ENCODE measurements around the gene UNK.
A peak's percentile ranks its signal among the peaks of the same experiment; 100 is the strongest.

The UNK gene

GRCh38 chr17:75824050-75824552, 39.5 kb downstream of the UNK start:
- DNase-seq: no peak

- no peak for DNase-seq
Observed at GRCh38 chr17:75824666-75825065, 40.1 kb downstream of the UNK start.

DNA sequence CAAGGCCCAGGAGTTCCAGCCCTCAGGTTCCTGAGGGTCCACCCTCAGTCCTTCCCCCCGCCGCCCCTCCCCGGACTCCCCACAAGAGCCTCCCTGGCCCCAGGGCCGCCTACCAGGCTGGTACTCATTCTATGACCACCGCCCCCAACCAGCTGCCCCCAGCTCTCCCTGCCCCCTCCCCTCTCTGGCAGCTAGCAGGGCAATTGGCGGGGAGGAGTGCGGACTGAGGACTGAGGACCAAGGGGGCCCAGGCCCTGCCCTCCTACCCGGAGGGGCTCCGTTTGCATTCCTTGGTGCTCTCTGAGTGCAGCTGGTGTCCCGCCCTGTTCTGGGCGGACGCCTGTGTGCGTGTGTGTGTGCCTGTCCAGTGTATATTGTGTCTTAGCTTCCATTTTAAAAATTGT, 40.5 kb downstream of the UNK start:
- no peak for DNase-seq

- DNase-seq: no peak
Observed at GRCh38 chr17:75825748-75826370, 41.3 kb downstream of the UNK start.

DNA sequence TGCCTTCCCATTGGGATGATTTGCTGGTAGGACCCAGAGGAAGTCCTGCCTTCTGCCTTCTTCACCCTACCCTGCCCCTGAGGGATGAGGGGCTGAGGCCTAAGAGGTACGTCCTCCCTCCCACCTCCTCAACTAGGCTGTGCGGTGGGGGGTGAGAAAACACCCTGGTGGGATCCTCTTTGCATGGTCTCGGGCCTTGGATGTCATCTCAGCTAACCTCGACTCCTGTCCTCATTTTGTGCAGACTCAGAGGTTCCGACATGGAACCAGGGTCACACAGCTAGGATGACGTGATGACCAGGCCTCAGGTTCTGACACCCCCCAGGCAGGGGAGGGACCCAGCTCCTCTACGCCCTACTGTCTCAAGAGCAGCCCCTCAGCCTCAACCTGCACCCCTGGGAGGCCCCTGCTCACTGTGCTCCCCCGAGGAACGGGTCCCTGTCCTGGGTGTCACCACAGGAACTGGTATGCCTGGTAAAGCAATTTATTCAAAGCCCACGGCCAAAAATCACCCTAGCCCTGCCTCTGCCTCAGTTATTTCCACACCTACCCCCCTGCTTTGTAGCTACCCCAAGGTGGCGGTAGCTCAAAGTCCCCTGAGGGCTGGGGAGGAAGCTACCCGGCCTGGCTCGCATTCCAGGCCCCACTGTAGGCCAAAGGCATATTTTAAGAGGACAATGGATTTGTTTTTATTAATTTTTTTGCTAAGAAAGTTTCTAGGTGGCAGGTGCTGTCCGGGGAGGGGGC, 42.1 kb downstream of the UNK start:
- DNase-seq: no peak

DNA sequence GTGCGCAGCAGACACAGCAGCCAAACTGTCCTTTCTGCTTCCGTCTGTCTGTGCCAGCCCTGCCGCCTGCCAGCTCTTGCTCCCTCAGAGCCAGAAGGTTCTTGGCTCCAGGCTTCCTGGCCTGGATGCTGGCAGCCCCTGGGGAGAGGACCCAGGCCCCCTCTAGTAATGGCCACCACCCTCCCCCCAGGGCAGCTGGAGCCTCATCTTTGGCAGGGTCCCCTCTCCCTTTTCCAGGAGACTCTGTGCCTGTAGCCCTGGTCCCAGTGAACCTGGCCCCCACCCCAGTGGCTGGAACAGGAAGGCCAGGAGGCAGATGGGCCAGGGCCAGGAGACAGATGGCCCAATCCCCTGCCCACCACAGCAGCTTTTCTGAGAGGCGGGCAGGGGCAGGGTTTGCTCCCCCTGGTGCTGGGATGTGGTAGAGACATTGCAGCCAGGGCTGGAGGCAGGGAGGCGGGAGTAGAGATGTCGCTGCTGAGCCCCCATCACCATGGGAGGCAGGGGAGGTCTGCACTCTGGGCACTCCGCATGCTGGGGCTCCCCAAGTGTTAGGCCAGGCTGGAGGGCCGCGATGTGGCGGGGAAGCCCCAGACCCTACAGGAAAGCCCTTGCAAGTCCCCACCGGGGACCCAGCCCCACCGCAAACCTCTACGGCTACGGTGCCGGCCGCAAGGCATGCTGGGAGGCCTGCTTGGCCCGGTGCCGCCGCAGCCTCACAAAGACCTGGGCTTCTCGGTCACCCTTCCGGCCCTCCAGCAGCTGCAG, 42.9 kb downstream of the UNK start:
- peak; percentile 80 for DNase-seq

DNA sequence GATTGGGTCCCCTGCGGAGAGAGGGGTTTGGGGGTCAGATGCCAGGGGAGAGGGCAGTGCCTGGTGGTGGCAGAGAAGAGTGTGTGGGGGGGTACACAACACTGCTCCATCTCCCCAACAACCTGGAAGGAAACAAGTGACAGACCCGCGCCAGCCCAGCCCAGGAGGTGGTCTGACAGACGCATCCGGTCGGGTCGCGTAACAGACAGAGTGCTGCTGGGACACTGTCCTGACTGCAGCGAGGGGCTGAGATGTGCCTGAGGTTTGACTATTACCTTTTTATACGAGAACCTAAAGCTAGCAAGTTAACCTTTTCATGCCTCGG, 43.4 kb downstream of the UNK start:
- no peak for DNase-seq

- no peak for DNase-seq
Observed at GRCh38 chr17:75828741-75829140, 44.1 kb downstream of the UNK start.

- DNase-seq: no peak
Observed at GRCh38 chr17:75829747-75830146, 45.1 kb downstream of the UNK start.

- no peak for DNase-seq
Observed at GRCh38 chr17:75830164-75831031, 45.8 kb downstream of the UNK start.

- no peak for DNase-seq
Observed at GRCh38 chr17:75831032-75831571, 46.5 kb downstream of the UNK start.

DNA sequence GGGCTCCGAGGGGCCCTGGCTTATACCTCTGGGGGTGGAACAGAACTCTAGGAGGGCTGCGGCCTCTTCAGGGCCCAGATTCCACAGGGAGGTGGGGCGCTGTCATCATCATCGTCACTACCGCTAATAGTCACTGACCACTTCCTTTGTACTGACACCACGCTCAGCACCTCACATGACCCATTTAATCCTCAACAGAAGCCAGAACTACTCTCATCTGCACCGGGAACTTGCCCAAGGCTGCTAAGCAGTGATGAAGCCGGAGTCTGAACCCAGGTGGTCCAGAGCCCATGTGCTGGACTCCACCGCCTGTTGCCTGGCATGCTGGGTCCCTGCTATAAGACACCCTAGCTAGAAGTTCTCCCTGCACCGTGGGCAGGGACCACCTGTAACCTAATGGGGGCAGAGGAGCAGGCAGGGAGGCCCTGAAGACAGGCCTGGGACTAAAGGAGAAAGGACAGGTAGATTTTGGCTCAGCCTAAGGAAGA, 47.6 kb downstream of the UNK start:
- no peak for DNase-seq

- DNase-seq: no peak
Observed at GRCh38 chr17:75832652-75833400, 48.2 kb downstream of the UNK start.

- no peak for DNase-seq
Observed at GRCh38 chr17:75834279-75834920, 49.8 kb downstream of the UNK start.

GRCh38 chr17:75834928-75835653, 50.5 kb downstream of the UNK start:
- no peak for DNase-seq

DNA sequence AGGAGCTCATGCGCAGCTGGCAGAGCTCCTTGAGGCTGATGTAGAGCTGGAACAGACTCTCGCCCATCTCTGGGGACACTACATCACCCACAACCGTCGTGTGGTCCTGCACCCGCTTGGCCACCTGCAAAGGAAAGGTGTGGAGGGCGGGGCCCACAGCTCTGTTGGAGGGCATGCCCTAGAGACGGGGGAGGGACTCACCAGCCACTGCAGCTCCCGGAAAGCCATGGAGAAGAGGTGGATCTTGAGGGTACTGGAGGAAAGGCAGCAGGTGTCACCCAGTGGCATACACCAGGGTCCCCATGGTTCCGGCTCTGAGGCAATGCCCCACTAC, 51.0 kb downstream of the UNK start:
- no peak for DNase-seq

- no peak for DNase-seq
Observed at GRCh38 chr17:75836605-75837004, 52.0 kb downstream of the UNK start.

DNA sequence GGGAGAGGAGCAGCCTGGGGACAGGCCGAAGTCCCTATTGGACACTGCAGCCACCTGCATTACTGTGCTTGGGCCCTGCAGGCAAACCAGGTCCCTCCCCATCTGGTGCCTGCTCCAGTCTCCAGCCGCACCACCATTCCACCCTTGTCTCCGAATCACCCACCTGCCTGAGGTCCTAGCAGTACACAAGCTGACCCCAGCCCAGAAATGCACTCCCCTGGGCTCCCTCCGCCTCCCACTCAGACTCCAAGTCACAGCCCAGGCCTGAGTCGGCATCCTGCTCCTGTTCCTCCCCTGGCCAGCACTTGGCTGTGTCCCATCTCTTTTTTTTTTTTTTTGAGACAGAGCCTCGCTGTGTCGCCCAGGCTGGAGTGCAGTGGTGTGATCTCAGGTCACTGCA, 53.3 kb downstream of the UNK start:
- no peak for DNase-seq

DNA sequence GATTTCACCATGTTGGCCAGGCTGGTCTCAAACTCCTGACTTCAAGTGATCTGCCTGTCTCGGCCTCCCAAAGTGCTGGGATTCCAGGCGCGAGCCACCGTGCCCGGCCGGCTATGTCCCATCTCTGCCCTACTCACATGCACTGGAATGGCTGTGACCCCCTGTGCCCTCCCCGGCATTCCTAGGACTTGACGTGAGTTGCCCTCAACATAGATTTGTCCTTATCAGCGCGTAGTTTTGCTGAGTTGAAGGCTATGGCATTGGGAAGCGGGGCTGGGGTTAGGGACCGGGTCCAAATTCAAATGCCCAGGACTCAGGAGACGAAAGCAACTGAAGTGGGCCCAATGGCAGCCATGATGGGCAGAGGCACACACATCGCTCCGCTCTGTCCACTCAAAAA, 53.8 kb downstream of the UNK start:
- no peak for DNase-seq

DNA sequence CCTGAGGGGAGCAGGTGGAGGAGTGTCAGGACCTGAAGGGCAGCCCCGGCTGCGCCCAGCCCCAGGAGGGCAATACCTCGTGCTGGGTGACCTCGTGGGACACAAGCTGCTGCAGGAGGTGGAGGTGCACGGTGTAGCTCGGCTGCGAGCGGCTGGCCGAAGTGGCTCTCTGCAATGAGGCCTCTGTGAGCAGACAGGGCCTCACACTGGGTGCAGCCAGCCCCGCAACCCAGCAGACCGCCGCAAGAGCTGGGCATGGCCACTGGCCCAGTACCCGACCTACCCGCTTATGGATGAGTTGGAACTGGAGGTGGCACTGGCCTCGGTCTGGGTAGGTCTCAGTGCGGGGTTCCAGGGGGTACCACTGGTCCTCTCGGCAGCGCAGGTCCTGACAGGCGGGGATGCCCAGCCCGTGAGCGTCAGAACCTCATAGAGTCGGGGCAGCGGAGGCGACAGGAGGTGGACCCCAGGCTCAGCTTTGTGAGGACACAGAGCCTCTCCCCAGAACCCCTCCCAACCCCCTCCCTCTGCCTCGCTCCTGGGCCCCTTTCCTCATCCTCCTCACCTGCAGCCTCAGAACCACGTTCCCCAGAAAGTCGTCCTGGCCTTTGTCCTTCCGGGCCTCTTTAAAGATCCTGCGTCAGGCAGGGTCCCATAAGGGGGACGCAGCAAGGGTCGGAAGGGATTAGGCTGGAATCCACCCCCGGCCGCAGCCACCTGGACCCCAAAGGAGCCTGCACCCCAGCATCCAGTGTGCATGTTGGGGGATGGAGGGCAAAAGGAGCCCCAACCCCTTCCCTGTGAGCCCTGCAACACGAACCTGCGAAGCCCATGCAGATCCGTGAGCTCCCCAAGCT, 55.6 kb downstream of the UNK start:
- no peak for DNase-seq
